H7 (cell line): ENCODE data around the gene DPYSL4. TPM values are rescaled to one million over a fixed set of nuclear protein-coding genes. Genes with fewer than 3 reads are reported as not detected.

ENCODE experiments used
- total RNA-seq: library from RNA; depleted of rRNA; stranded (reverse); fragments of >200 nt; shearing (Covaris generic); gene quantifications from 2 replicates; pipeline ENCODE4 v1.2.3, GENCODE V29; 2014; rRNA removed

The DPYSL4 gene
- total RNA-seq, 1 experiment from 2014 or later, result 9.1 TPM

Other genes with a start within 250 kb of the DPYSL4 start
- 129 and 219 TPM in 2 replicates for gene BNIP3, start 205.0 kb upstream of the DPYSL4 start, total RNA-seq
- 0.42 and 0.63 TPM in 2 replicates for gene JAKMIP3, start 121.0 kb upstream of the DPYSL4 start, total RNA-seq
- 24.9 and 31.4 TPM in 2 replicates for gene STK32C, start 121.0 kb downstream of the DPYSL4 start, total RNA-seq
- 4.0 and 5.7 TPM in 2 replicates for gene LRRC27, start 145.2 kb downstream of the DPYSL4 start, total RNA-seq
- 14.3 and 15.3 TPM in 2 replicates for gene PWWP2B, start 210.3 kb downstream of the DPYSL4 start, total RNA-seq